ENCODE measurements around the gene TMEM87B. TPM values are rescaled to one million over a fixed set of nuclear protein-coding genes. Genes with fewer than 3 reads are reported as not detected.
A peak's percentile ranks its signal among the peaks of the same experiment; 100 is the strongest.

TMEM87B gene
- total RNA-seq, 3 donors from 2014 or later: 10.0 to 10.7 (median 10.0) TPM

GRCh38 chr2:112162956-112163355, 107.9 kb downstream of the TMEM87B start:
- Mint-ChIP-seq H3K4me1 (ENCODE audit: low read depth) (peaks cover 7% of the 10 kb centered on the region), H3K9me3 (no peaks in the 10 kb centered on the region), H3K4me3 (no peak overlapping the region), H3K36me3 (ENCODE audit: insufficient read depth) (no peaks in the 10 kb centered on the region), H3K27me3 (ENCODE audit: low read depth) (no peaks in the 10 kb centered on the region)
- DNase-seq (no peak), ATAC-seq (no peak)

GRCh38 chr2:112163541-112163981, 108.5 kb downstream of the TMEM87B start:
- ATAC-seq (no peak), DNase-seq (no peak)
- H3K4me3 Mint-ChIP-seq: no peak overlapping the region
- H3K27me3 Mint-ChIP-seq (ENCODE audit: low read depth): no peaks in the 10 kb centered on the region
- H3K9me3 Mint-ChIP-seq: no peaks in the 10 kb centered on the region
- peaks cover 9% of the 10 kb centered on the region for H3K4me1 Mint-ChIP-seq (ENCODE audit: low read depth)
- H3K36me3 Mint-ChIP-seq (ENCODE audit: insufficient read depth): no peaks in the 10 kb centered on the region

GRCh38 chr2:112164876-112165275, 109.8 kb downstream of the TMEM87B start:
- Mint-ChIP-seq H3K27me3 (ENCODE audit: low read depth) (no peaks in the 10 kb centered on the region), H3K9me3 (no peaks in the 10 kb centered on the region), H3K4me1 (ENCODE audit: low read depth) (peaks cover 9% of the 10 kb centered on the region), H3K36me3 (ENCODE audit: insufficient read depth) (no peaks in the 10 kb centered on the region), H3K4me3 (no peak overlapping the region)
- ATAC-seq (no peak), DNase-seq (no peak)

DNA sequence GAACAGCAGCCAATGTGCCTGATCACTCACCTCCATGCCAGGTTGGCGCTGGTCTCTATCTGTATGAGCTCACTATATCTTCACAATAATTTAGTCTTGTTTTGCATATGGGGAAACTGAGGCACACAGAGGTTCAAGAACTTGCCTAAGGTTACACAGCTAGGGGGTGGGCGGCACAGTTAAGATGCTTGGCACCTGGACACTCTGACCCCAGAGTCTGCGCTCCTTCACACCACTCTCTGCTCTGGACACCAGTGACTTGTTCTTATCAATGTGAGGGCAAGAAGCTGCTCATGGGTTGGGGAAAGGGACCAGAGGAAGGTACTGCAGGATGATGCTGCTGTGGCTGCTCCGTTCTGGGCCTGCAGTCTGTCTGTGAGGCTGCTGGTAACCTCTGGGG, 110.2 kb downstream of the TMEM87B start:
- H3K9me3 Mint-ChIP-seq: no peaks in the 10 kb centered on the region
- ATAC-seq: no peak
- H3K36me3 Mint-ChIP-seq (ENCODE audit: insufficient read depth): no peaks in the 10 kb centered on the region
- no peaks in the 10 kb centered on the region for H3K27me3 Mint-ChIP-seq (ENCODE audit: low read depth)
- no peak for DNase-seq
- no peak overlapping the region for H3K4me3 Mint-ChIP-seq
- peaks cover 7% of the 10 kb centered on the region for H3K4me1 Mint-ChIP-seq (ENCODE audit: low read depth)

GRCh38 chr2:112166806-112167499, 111.9 kb downstream of the TMEM87B start:
- peaks cover 5% of the 10 kb centered on the region for H3K4me1 Mint-ChIP-seq (ENCODE audit: low read depth)
- no peaks in the 10 kb centered on the region for H3K36me3 Mint-ChIP-seq (ENCODE audit: insufficient read depth)
- no peaks in the 10 kb centered on the region for H3K27me3 Mint-ChIP-seq (ENCODE audit: low read depth)
- ATAC-seq (peak; percentile 65 to 80), DNase-seq (peak; percentile 32)
- H3K4me3 Mint-ChIP-seq: no peak overlapping the region
- H3K9me3 Mint-ChIP-seq: no peaks in the 10 kb centered on the region

GRCh38 chr2:112168422-112169124, 113.5 kb downstream of the TMEM87B start:
- H3K36me3 Mint-ChIP-seq (ENCODE audit: insufficient read depth): no peaks in the 10 kb centered on the region
- ATAC-seq (no peak), DNase-seq (no peak)
- no peaks in the 10 kb centered on the region for H3K9me3 Mint-ChIP-seq
- H3K27me3 Mint-ChIP-seq (ENCODE audit: low read depth): no peaks in the 10 kb centered on the region
- H3K4me1 Mint-ChIP-seq (ENCODE audit: low read depth): peaks cover 10% of the 10 kb centered on the region
- H3K4me3 Mint-ChIP-seq: no peak overlapping the region

Other genes with a start within 250 kb of the TMEM87B start
- gene ANAPC1, start 171.1 kb upstream of the TMEM87B start, total RNA-seq: 100 to 1,000 TPM; 103 to 112 (median 108) TPM
- under 1 TPM; 0.42 to 0.87 (median 0.63) TPM for gene MERTK, start 156.7 kb upstream of the TMEM87B start, total RNA-seq
- 10 to 100 TPM; 21.8 to 24.3 (median 23.4) TPM for gene FBLN7, start 83.1 kb downstream of the TMEM87B start, total RNA-seq
- 10 to 100 TPM; 29.7 to 32.0 (median 31.2) TPM for gene ZC3H8, start 199.8 kb downstream of the TMEM87B start, total RNA-seq
- 1 to 10 TPM; 1.3 to 2.4 (median 2.2) TPM for gene ZC3H6, start 220.3 kb downstream of the TMEM87B start, total RNA-seq

All from activated T-cell treated with anti-CD3 and anti-CD28 coated beads, Interleukin-2, amount 50 U/mL, for 4 hours (primary cell).